GM12873 (cell line): ENCODE results near the gene NOVA2.

Experiments used
- TF ChIP-seq, protein P1 (sequence below): IDR thresholded peaks from 2 replicates; pipeline ENCODE4 v1.5.1; 2012; ENCODE audit warnings: low read depth, mild to moderate bottlenecking, moderate library complexity, low read length, control low read depth; ENCODE audit not compliant: insufficient read depth; ENCODE audit errors: missing control alignments

NOVA2 gene

GRCh38 chr19:46019270-46019669, 45.6 kb upstream of the NOVA2 start:
- TF ChIP-seq, protein P1, sequence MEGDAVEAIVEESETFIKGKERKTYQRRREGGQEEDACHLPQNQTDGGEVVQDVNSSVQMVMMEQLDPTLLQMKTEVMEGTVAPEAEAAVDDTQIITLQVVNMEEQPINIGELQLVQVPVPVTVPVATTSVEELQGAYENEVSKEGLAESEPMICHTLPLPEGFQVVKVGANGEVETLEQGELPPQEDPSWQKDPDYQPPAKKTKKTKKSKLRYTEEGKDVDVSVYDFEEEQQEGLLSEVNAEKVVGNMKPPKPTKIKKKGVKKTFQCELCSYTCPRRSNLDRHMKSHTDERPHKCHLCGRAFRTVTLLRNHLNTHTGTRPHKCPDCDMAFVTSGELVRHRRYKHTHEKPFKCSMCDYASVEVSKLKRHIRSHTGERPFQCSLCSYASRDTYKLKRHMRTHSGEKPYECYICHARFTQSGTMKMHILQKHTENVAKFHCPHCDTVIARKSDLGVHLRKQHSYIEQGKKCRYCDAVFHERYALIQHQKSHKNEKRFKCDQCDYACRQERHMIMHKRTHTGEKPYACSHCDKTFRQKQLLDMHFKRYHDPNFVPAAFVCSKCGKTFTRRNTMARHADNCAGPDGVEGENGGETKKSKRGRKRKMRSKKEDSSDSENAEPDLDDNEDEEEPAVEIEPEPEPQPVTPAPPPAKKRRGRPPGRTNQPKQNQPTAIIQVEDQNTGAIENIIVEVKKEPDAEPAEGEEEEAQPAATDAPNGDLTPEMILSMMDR: no peak

- TF ChIP-seq, protein P1: no peak
Measured at GRCh38 chr19:46018729-46019251, 45.1 kb upstream of the NOVA2 start.

DNA sequence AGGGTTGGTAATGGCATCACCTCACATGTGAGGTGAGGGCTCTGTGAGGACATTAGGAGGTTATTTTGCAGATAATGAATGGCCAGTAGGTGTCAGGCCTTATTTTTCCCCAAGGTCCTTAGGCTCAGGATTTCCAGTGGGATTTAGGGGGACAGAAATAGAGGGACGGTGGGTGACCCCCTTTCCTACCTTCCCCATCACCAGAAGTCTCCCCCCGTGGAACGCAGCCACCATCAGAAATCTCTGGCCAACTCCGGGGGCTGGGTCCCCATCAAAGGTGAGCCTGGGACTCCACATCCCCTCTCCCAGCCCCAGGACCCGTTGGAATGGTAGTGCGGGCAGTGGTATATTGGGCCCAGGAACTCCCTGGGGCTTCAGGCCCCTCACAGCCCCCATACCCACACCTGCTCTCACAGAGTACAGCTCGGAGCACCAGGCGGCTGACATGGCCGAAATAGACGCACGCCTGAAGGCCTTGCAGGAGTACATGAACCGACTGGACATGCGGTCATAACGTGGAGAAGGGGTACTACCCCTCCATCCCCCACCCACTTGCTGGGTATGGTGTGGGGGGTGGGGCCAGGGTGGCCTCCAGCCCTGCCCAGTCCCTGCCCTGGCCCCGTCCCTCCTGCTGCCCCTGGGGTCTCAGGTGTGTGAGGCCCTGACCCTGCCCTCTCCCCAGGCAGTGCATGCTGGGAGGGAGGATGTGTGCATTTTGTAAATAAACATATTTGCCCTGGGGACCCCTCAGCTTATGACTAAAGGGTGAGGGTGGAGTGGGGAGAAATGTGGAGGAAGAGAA, 44.4 kb upstream of the NOVA2 start:
- TF ChIP-seq, protein P1: no peak

GRCh38 chr19:46017095-46017429, 43.4 kb upstream of the NOVA2 start:
- TF ChIP-seq, protein P1: no peak

- TF ChIP-seq, protein P1: peak; percentile 82
Measured at GRCh38 chr19:46016426-46017094, 42.9 kb upstream of the NOVA2 start.

GRCh38 chr19:46015687-46016425, 42.2 kb upstream of the NOVA2 start:
- TF ChIP-seq, protein P1: no peak

DNA sequence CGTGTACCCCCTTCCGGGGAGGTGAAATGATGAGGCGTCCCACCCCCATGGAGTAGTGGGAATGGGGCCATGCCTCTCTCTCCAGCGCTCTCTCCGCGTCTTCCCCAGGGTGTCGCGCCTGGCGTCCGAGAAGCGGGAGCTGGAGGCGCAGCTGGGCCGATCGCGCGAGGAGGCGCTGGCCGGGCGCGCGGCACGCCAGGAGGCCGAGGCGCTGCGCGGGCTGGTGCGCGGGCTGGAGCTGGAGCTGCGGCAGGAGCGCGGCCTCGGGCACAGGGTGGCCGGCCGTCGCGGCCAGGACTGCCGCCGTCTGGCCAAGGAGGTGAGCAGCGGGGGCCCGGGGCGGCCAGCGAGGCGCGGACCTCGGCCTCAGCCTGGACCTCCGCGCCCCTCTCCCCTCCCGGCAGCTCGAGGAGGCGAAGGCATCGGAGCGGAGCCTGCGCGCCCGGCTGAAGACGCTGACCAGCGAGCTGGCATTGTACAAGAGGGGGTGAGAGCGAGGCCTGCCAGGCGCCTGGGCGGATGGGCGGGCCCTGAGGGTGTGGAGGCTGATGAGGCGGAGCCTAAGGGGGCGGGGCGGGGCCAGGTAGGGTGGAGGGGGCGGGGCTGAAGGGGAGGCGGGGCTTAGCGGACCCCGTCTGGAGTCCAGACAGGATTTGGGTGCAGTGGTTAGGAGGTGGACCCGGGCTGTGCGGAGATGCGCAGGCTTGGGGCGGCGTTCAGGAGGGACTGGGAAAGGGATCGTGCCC, 41.4 kb upstream of the NOVA2 start:
- TF ChIP-seq, protein P1: no peak
